SK-N-SH treated with all-trans-retinoic acid at 6 μM for 48 hours (cell line): ENCODE data around the gene DDX42.

ENCODE experiments used
- ATAC-seq: fragments of 200-7000 bp; cut with Tn5 transposase; 3 replicates; pipeline ENCODE4 v1.9.1; 2020; ENCODE audit warnings: mild to moderate bottlenecking, moderate library complexity
- ARNTL ChIP-seq: fragments of 450-650 bp; formaldehyde crosslinking; IDR thresholded peaks from 2 replicates; pipeline ENCODE4 v1.5.0; 2020; ENCODE audit warnings: low read depth, mild to moderate bottlenecking, moderate library complexity, borderline replicate concordance
- BACH2 ChIP-seq: fragments of 250-450 bp; sonication (Bioruptor Pico); IDR thresholded peaks from 2 replicates; pipeline ENCODE4 v1.9.0; 2021; ENCODE audit warnings: mild to moderate bottlenecking, borderline replicate concordance
- CREB5 ChIP-seq: fragments of 250-450 bp; sonication (Bioruptor Pico); IDR thresholded peaks from 2 replicates; pipeline ENCODE4 v1.5.1; 2020; ENCODE audit warnings: low read depth, mild to moderate bottlenecking, moderate library complexity
- CSDC2 ChIP-seq: fragments of 250-450 bp; sonication (Bioruptor Pico); IDR thresholded peaks from 2 replicates; pipeline ENCODE4 v1.5.0; 2020; ENCODE audit warnings: mild to moderate bottlenecking, moderate library complexity
- CSRNP3 ChIP-seq: fragments of 250-450 bp; sonication (Bioruptor Pico); IDR thresholded peaks from 2 replicates; pipeline ENCODE4 v1.5.1; 2021; ENCODE audit warnings: mild to moderate bottlenecking, moderate library complexity
- ESRRG ChIP-seq: fragments of 250-450 bp; sonication (Bioruptor Pico); IDR thresholded peaks from 2 replicates; pipeline ENCODE4 v1.6.1; 2021; ENCODE audit warnings: mild to moderate bottlenecking
- GLIS3 ChIP-seq: fragments of 250-450 bp; sonication (Bioruptor Pico); IDR thresholded peaks from 2 replicates; pipeline ENCODE4 v1.5.0; 2020; ENCODE audit warnings: mild to moderate bottlenecking, moderate library complexity
- ISL1 ChIP-seq: fragments of 250-450 bp; sonication (Bioruptor Pico); IDR thresholded peaks from 2 replicates; pipeline ENCODE4 v2.1.2; 2022; ENCODE audit warnings: mild to moderate bottlenecking, moderate library complexity
- PATZ1 ChIP-seq: fragments of 250-450 bp; sonication (Bioruptor Pico); IDR thresholded peaks from 2 replicates; pipeline ENCODE4 v1.8.0; 2020; ENCODE audit warnings: mild to moderate bottlenecking, moderate library complexity, borderline replicate concordance
- POU6F1 ChIP-seq: fragments of 250-450 bp; sonication (Bioruptor Pico); IDR thresholded peaks from 2 replicates; pipeline ENCODE4 v1.8.0; 2021; ENCODE audit warnings: low read depth, mild to moderate bottlenecking, moderate library complexity, borderline replicate concordance
- PPARA ChIP-seq: fragments of 250-450 bp; sonication (Bioruptor Pico); IDR thresholded peaks from 2 replicates; pipeline ENCODE4 v1.5.0; 2020; ENCODE audit warnings: mild to moderate bottlenecking, borderline replicate concordance
- SNAI2 ChIP-seq: fragments of 250-450 bp; sonication (Bioruptor Pico); IDR thresholded peaks from 2 replicates; pipeline ENCODE4 v1.5.0; 2020; ENCODE audit warnings: mild to moderate bottlenecking, moderate library complexity
- TCF4 ChIP-seq: fragments of 250-450 bp; sonication (Bioruptor Pico); IDR thresholded peaks from 2 replicates; pipeline ENCODE4 v1.8.0; 2021; ENCODE audit warnings: mild to moderate bottlenecking, moderate library complexity, borderline replicate concordance
- TOX ChIP-seq: fragments of 250-450 bp; sonication (Bioruptor Pico); IDR thresholded peaks from 2 replicates; pipeline ENCODE4 v1.8.0; 2021; ENCODE audit warnings: mild to moderate bottlenecking, moderate library complexity, borderline replicate concordance
- TSHZ2 ChIP-seq: fragments of 250-450 bp; sonication (Bioruptor Pico); IDR thresholded peaks from 2 replicates; pipeline ENCODE4 v1.5.0; 2020; ENCODE audit warnings: mild to moderate bottlenecking, moderate library complexity
- ZFP3 ChIP-seq: fragments of 250-450 bp; sonication (Bioruptor Pico); IDR thresholded peaks from 2 replicates; pipeline ENCODE4 v1.5.0; 2020; ENCODE audit warnings: mild to moderate bottlenecking, moderate library complexity
- ZFP30 ChIP-seq: fragments of 450-650 bp; formaldehyde crosslinking; IDR thresholded peaks from 2 replicates; pipeline ENCODE4 v1.5.0; 2022; ENCODE audit warnings: mild to moderate bottlenecking, moderate library complexity
- ZNF70 ChIP-seq: fragments of 450-650 bp; formaldehyde crosslinking; IDR thresholded peaks from 2 replicates; pipeline ENCODE4 v1.5.0; 2020; ENCODE audit warnings: mild to moderate bottlenecking, moderate library complexity
- ZNF8 ChIP-seq: fragments of 450-650 bp; formaldehyde crosslinking; IDR thresholded peaks from 2 replicates; pipeline ENCODE4 v1.5.0; 2020; ENCODE audit warnings: mild to moderate bottlenecking, moderate library complexity

DDX42 gene

DNA sequence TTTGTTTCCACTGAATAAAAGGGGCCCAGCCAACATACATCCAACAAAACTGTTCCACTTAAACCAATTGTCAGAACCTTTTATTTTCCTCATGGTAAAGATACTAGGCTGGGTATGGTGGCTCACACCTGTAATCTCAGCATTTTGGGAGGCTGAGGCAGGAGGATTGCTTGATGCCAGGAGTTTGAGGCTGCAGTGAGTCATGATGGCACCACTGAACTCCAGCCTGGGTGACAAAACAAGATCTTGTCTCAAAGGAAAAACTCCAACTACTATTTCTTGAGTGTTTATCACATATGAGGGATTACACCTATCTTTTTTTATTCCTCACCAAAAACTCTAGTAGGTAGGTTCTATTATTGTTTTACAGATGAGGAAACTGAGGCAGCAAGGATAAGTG is 48.6 kb downstream of the DDX42 start:
- no peak for ATAC-seq
- no peak for TF ChIP-seq ISL1 (CRISPR knock-in tag)
- TF ChIP-seq ZFP3, result peak; percentile 86
- 0 out of 2 replicates have a peak, but pooled peaks have one; percentile 9 for TF ChIP-seq TOX (CRISPR knock-in tag)

GRCh38 chr17:63823659-63824331 is 49.8 kb downstream of the DDX42 start:
- TF ChIP-seq TSHZ2 (CRISPR knock-in tag) (no peak), ZNF70 (no peak), ESRRG (CRISPR knock-in tag) (no peak), POU6F1 (no peak), ZNF8 (CRISPR knock-in tag) (no peak), TOX (CRISPR knock-in tag) (no peak), PPARA (CRISPR knock-in tag) (no peak), BACH2 (CRISPR knock-in tag) (no peak), ZFP30 (no peak), GLIS3 (CRISPR knock-in tag) (no peak), CSRNP3 (no peak), SNAI2 (no peak), CSDC2 (CRISPR knock-in tag) (no peak), ARNTL (CRISPR knock-in tag) (no peak), PATZ1 (CRISPR knock-in tag) (no peak)
- TF ChIP-seq, all 23 proteins: peak for 0
- ATAC-seq, result no peak

GRCh38 chr17:63824362-63824761 is 50.4 kb downstream of the DDX42 start:
- no peak for ATAC-seq
- TF ChIP-seq BACH2 (CRISPR knock-in tag), result no peak
- no peak for TF ChIP-seq TCF4 (CRISPR knock-in tag)
- no peak for TF ChIP-seq PPARA (CRISPR knock-in tag)
- no peak for TF ChIP-seq CSDC2 (CRISPR knock-in tag)
- TF ChIP-seq GLIS3 (CRISPR knock-in tag), result no peak
- TF ChIP-seq ZFP30, result no peak
- no peak for TF ChIP-seq CREB5 (CRISPR knock-in tag)

GRCh38 chr17:63826468-63827001 is 52.6 kb downstream of the DDX42 start:
- peak; percentile 20 for ATAC-seq

More at GRCh38 chr17:63826468-63827001, 52.6 kb downstream of the DDX42 start:
- TF ChIP-seq CSRNP3 (no peak), PATZ1 (CRISPR knock-in tag) (peak; percentile 15; the same call in 1 of the 2 replicates)
- TF ChIP-seq, all 23 proteins: peak for 1
